CD4-positive, alpha-beta memory T cell (primary cell): ENCODE measurements around the gene TAPBPL. TPM values are rescaled to one million over a fixed set of nuclear protein-coding genes. Genes with fewer than 3 reads are reported as not detected.
"Not testable (repeated sequence)": the region's sequence is repeated elsewhere in the genome, so short reads cannot be mapped to it uniquely, and the experiment has no call there.

Experiments used
- CTCF ChIA-PET: fragments of 350-600 bp; sonication (Branson Sonifier 250); formaldehyde crosslinking; loops from one replicate; lab custom pipeline; 2021; ENCODE audit warnings: inconsistent platforms; ENCODE audit not compliant: partially characterized antibody; lab: Charles Lee
- POLR2A ChIA-PET: fragments of 350-600 bp; sonication (Branson Sonifier 250); formaldehyde crosslinking; loops from one replicate; lab custom pipeline; 2021; ENCODE audit not compliant: partially characterized antibody; lab: Charles Lee
- DNase-seq, 5 donors: peaks; one replicate each; pipeline versions ENCODE4 v3.0.0 to v3.0.0-alpha.2; 2020 to 2022; ENCODE audit warnings: mixed read lengths in 1 of 5
- H3K27ac ChIP-seq: one replicate; pipeline ENCODE4 v1.7.0; 2013; ENCODE audit warnings: low read depth, low read length
- H3K27me3 ChIP-seq: 2 replicates; pipeline ENCODE4 v1.7.0; 2013; ENCODE audit warnings: mild to moderate bottlenecking, low read length, moderate library complexity; ENCODE audit not compliant: insufficient read depth
- H3K36me3 ChIP-seq: 2 replicates; pipeline ENCODE4 v1.7.0; 2013; ENCODE audit warnings: mild to moderate bottlenecking, low read length, moderate library complexity; ENCODE audit not compliant: insufficient read depth
- H3K4me1 ChIP-seq: 2 replicates; pipeline ENCODE4 v1.7.0; 2013; ENCODE audit warnings: mild to moderate bottlenecking, low read length, moderate library complexity; ENCODE audit not compliant: insufficient read depth
- H3K4me3 ChIP-seq, 2 donors: one replicate each; pipeline ENCODE4 v1.7.0; 2013; ENCODE audit warnings: low read length in 2 of 2, mild to moderate bottlenecking in 1 of 2
- H3K9me3 ChIP-seq, 2 donors: one replicate each; pipeline ENCODE4 v1.7.0; 2013; ENCODE audit warnings: low read length in 2 of 2, control low read depth in 1 of 2; ENCODE audit not compliant: control insufficient read depth in 1 of 2
- H3K27ac Mint-ChIP-seq, 7 donors: one replicate each; pipeline ENCODE4 v1.8.0; 2020 to 2021; ENCODE audit warnings: mixed read lengths in 7 of 7, mild to moderate bottlenecking in 6 of 7, inconsistent platforms in 3 of 7, moderate library complexity in 3 of 7
- H3K27me3 Mint-ChIP-seq, 2 donors: one replicate each; pipeline ENCODE4 v1.8.0; 2020 to 2021; ENCODE audit warnings: mixed read lengths in 2 of 2
- H3K36me3 Mint-ChIP-seq, 2 donors: one replicate each; pipeline ENCODE4 v1.8.0; 2020 to 2021; ENCODE audit warnings: mixed read lengths in 2 of 2, inconsistent platforms in 1 of 2, mild to moderate bottlenecking in 1 of 2
- H3K4me1 Mint-ChIP-seq, 4 donors: one replicate each; pipeline ENCODE4 v1.8.0; 2020 to 2021; ENCODE audit warnings: mixed read lengths in 4 of 4, mild to moderate bottlenecking in 1 of 4
- H3K4me3 Mint-ChIP-seq, 8 donors: one replicate each; pipeline ENCODE4 v1.8.0; 2020 to 2021; ENCODE audit warnings: mixed read lengths in 8 of 8, mild to moderate bottlenecking in 7 of 8, moderate library complexity in 6 of 8, inconsistent platforms in 3 of 8
- H3K9me3 Mint-ChIP-seq, 8 donors: one replicate each; pipeline ENCODE4 v1.8.0; 2020 to 2021; ENCODE audit warnings: mixed read lengths in 8 of 8, mild to moderate bottlenecking in 5 of 8, inconsistent platforms in 3 of 8, moderate library complexity in 1 of 8
- intact Hi-C: fragments of 100-400 bp; cut with micrococcal nuclease; formaldehyde crosslinking; loops from one replicate; pipeline ENCODE4 v1.15.1; 2023
- polyA plus RNA-seq, 2 donors: library from polyadenylated mRNA; unstranded; fragments of 300-500 nt; fragmentation: Illumina TruSeq; gene quantifications; one replicate each; pipeline ENCODE4 v1.2.3, GENCODE V29; 2021
- total RNA-seq, 2 experiments: library from RNA; stranded (reverse); gene quantifications; one replicate each; pipeline ENCODE4 v1.2.3, GENCODE V29; 2021

Gene TAPBPL
- total and polyA plus RNA-seq, 4 experiments from 2014 or later = 66.4 to 116 (median 84.6) TPM

DNA sequence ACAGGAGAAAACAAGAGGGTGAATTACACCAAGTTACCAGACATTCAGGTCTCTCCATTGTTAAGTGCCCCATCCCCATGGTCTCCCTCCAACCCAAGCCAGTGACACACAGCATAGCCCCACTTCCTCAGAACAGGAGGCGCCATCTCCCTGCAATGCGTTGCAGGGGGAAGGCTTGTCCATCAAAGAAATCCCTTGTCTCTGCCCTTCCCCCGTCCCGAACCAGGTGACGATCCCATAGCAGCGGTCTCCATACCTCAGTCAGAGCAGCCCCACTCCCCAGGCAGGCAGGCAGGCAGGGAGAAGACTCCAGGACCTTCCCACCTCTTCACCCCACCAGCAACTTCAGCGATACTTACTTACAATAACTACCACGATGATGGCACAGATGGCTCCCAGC, 12.7 kb downstream of the TAPBPL start:
- Mint-ChIP-seq H3K36me3 (peaks cover 40 to 68% of the 10 kb centered on the region in 2 donors), H3K4me1 (peaks cover 73 to 97% (median 88%) of the 10 kb centered on the region in 4 donors), H3K27ac (peak overlapping the region; percentile 90 to 99 (median 98)), H3K27me3 (no peaks in the 10 kb centered on the region), H3K9me3 (no peaks in the 10 kb centered on the region), H3K4me3 (peak overlapping the region; percentile 26 to 89 (median 70))
- no peak overlapping the region for H3K4me3 ChIP-seq
- POLR2A ChIA-PET = interaction anchor here (0.6 to 10.7 kb wide), 10 partner anchors 18 to 130 kb away, joined by 3 to 728 read pairs (median 58); partner anchors contain the start of genes CD27, GAPDH, MRPL51 and NCAPD2
- no peaks in the 10 kb centered on the region for H3K9me3 ChIP-seq
- DNase-seq = no peak
- H3K4me1 ChIP-seq = peaks cover 97% of the 10 kb centered on the region
- peak overlapping the region; percentile 82 for H3K27ac ChIP-seq
- intact Hi-C loops = no loop called here
- CTCF ChIA-PET = interaction anchor here (0.8 to 10.5 kb wide), 30 partner anchors 7 to 141 kb away, joined by 3 to 341 read pairs (median 9); partner anchors contain the start of genes CD27, GAPDH and TAPBPL
- no peaks in the 10 kb centered on the region for H3K27me3 ChIP-seq
- H3K36me3 ChIP-seq = peaks cover 25% of the 10 kb centered on the region

DNA sequence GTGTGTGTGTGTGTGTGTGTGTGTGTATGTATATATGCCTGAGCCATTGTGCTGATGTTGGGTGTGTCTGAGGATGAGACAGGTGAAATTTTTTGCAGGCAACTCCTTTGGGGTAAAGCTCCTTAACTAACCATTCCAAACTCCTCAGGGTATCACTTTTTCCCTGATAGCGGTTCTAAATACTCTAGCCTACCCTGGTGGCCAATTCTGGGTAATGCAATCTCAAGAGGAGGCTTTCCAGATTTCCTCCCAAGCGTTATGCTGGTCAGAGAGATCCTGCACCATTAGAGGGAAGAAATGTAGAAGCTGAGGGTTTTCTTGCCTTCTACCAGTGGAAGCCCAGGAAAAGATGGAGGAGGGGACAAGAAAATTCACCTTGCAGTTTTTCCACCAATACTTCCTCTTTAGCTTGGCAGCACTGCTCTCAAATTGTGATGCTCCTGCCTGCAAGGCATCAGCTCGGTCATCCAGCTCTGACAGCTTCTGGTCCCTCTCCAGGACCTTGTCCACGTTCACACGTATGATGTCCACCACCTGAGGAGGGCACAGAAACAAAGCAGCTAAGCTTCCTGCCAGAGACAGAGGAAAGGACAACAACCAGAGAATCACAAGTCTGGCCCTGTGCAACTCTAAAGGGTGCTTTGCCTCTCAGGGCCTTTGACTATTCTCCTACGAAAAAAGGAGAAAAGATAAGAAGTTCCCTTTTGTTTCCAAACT, 13.8 kb downstream of the TAPBPL start:
- ChIA-PET POLR2A (interaction anchor here (0.6 to 10.7 kb wide), 17 partner anchors 9 to 451 kb away, joined by 3 to 728 read pairs (median 5); partner anchors contain the start of genes CD27, GAPDH, MRPL51 and NCAPD2), CTCF (interaction anchor here (0.6 to 10.5 kb wide), 47 partner anchors 9 to 348 kb away, joined by 3 to 341 read pairs (median 5); partner anchors contain the start of genes CD27, GAPDH, MRPL51 and TAPBPL)
- Mint-ChIP-seq H3K4me1 (peaks cover 74 to 92% (median 87%) of the 10 kb centered on the region in 4 donors), H3K27me3 (no peaks in the 10 kb centered on the region), H3K4me3 (peak overlapping the region; percentile 26 to 79 (median 66)), H3K36me3 (peaks cover 40 to 70% of the 10 kb centered on the region in 2 donors), H3K9me3 (no peaks in the 10 kb centered on the region), H3K27ac (peak overlapping the region; percentile 90 to 97 (median 95))
- no peak overlapping the region for H3K4me3 ChIP-seq
- peaks cover 25% of the 10 kb centered on the region for H3K36me3 ChIP-seq
- H3K9me3 ChIP-seq = no peaks in the 10 kb centered on the region
- H3K4me1 ChIP-seq = peaks cover 88% of the 10 kb centered on the region
- intact Hi-C loops = loop anchor here (1.0 kb wide), 3 partner anchors 19 to 142 kb away; no protein-coding TSS in a partner anchor
- peak overlapping the region; percentile 10 for H3K27ac ChIP-seq
- no peaks in the 10 kb centered on the region for H3K27me3 ChIP-seq
- peak; percentile 56 to 67 (median 59) for DNase-seq

DNA sequence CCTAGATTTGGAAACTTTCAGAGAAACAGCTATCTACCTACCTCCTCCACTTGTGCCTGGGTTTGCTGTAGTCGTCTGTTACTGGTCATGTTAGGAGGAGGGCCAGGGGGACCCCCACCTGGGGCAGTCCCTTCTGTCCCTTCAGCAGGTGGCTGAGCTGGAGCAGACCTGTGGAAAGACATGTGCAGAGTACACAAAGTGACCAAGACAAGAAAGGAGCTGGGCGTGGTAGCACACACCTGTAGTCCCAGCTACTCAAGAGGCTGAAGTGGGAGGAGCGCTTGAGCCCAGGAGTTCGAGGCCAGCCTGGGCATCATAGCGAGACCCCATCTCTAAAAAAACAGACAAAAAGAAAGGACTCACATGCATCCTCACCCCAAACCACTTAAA, 14.3 kb downstream of the TAPBPL start:
- Histone ChIP-seq H3K27me3 (no peaks in the 10 kb centered on the region), H3K9me3 (no peaks in the 10 kb centered on the region), H3K4me1 (peaks cover 85% of the 10 kb centered on the region), H3K4me3 (no peak overlapping the region), H3K36me3 (peaks cover 25% of the 10 kb centered on the region), H3K27ac (peak overlapping the region; percentile 10)
- CTCF ChIA-PET = interaction anchor here (0.6 to 10.5 kb wide), 41 partner anchors 9 to 347 kb away, joined by 3 to 341 read pairs (median 6); partner anchors contain the start of genes CD27, GAPDH, MRPL51 and TAPBPL
- no peaks in the 10 kb centered on the region for H3K27me3 Mint-ChIP-seq
- peaks cover 70 to 92% (median 84%) of the 10 kb centered on the region in 4 donors for H3K4me1 Mint-ChIP-seq
- no peak for DNase-seq
- H3K4me3 Mint-ChIP-seq = peak overlapping the region in 3 of 8 donors; percentile 4 to 91 (median 10)
- peak overlapping the region; percentile 34 to 97 (median 87) for H3K27ac Mint-ChIP-seq
- no peaks in the 10 kb centered on the region for H3K9me3 Mint-ChIP-seq
- POLR2A ChIA-PET = interaction anchor here (1.0 to 10.7 kb wide), 13 partner anchors 9 to 143 kb away, joined by 3 to 728 read pairs (median 12); partner anchors contain the start of genes CD27, GAPDH, MRPL51 and NCAPD2
- intact Hi-C loops = no loop called here
- H3K36me3 Mint-ChIP-seq = peaks cover 34 to 66% of the 10 kb centered on the region in 2 donors

DNA sequence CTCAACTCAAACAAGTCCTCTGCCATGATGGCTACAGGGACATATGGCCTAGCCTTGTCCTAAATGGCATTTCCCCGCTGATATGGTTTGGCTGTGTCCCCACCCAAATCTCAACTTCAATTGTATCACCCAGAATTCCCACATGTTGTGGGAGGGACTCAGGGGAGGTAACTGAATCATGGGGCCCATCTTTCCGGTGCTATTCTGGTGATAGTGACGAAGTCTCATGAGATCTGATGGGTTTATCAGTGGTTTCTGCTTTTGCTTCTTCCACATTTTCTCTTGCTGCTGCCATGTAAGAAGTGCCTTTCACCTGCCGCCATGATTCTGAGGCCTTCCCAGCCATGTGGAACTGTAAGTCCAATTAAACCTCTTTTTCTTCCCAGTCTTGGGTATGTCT, 14.9 kb downstream of the TAPBPL start:
- H3K9me3 Mint-ChIP-seq, H3K9me3 ChIP-seq, intact Hi-C loops, DNase-seq, H3K27me3 Mint-ChIP-seq, H3K27me3 ChIP-seq, H3K27ac ChIP-seq, H3K4me3 ChIP-seq: not testable (repeated sequence)
- H3K36me3 ChIP-seq = peaks cover 25% of the 10 kb centered on the region
- POLR2A ChIA-PET = interaction anchor here (1.3 to 10.7 kb wide), 10 partner anchors 8 to 143 kb away, joined by 4 to 728 read pairs (median 45); partner anchors contain the start of genes CD27, GAPDH, MRPL51 and NCAPD2
- H3K36me3 Mint-ChIP-seq = peaks cover 34 to 62% of the 10 kb centered on the region in 2 donors
- peak overlapping the region in 4 of 8 donors; percentile 9 to 91 (median 40) for H3K4me3 Mint-ChIP-seq
- CTCF ChIA-PET = interaction anchor here (1.0 to 10.5 kb wide), 18 partner anchors 18 to 144 kb away, joined by 3 to 341 read pairs (median 14); partner anchors contain the start of genes CD27, GAPDH and TAPBPL
- H3K4me1 Mint-ChIP-seq = peaks cover 67 to 90% (median 82%) of the 10 kb centered on the region in 4 donors
- H3K27ac Mint-ChIP-seq = peak overlapping the region; percentile 34 to 94 (median 80)
- peaks cover 83% of the 10 kb centered on the region for H3K4me1 ChIP-seq

DNA sequence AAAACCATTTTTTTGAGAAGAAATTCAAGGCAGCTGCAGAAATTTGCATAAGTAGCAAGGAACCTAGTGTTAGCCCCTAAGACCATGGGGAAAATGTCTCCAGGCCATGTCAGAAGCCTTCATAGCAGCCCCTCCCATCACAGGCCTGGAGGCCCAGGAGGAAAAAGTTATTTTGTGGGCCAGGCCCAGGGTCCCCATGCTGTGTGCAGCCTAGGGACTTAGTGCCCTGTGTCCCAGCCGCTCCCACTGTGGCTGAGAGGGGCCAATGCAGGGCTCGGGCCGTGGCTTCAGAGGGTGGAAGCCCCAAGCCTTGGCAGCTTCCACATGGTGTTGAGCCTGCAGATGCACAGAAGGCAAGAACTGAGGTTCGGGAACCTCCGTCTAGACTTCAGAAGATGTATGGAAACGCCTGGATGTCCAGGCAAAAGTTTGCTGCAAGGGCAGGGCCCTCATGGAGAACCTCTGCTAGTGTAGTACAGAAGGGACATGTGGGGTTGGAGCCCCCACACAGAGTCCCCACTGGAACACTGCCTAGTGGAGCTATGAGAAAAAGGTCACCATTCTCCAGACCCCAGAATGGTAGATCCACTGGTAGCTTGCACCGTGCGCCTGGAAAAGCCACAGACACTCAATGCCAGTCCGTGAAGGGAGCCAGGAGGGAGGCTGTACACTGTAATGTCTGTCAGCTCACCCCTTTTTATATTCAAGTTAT, 15.9 kb downstream of the TAPBPL start:
- H3K4me1 ChIP-seq = peaks cover 74% of the 10 kb centered on the region
- H3K27me3 Mint-ChIP-seq, H3K9me3 Mint-ChIP-seq, H3K4me3 ChIP-seq, DNase-seq, H3K9me3 ChIP-seq, H3K27me3 ChIP-seq, H3K27ac ChIP-seq, intact Hi-C loops: not testable (repeated sequence)
- H3K4me1 Mint-ChIP-seq = peaks cover 58 to 80% (median 74%) of the 10 kb centered on the region in 4 donors
- H3K36me3 Mint-ChIP-seq = peaks cover 31 to 54% of the 10 kb centered on the region in 2 donors
- H3K4me3 Mint-ChIP-seq = peak overlapping the region; percentile 49 to 97 (median 92)
- H3K27ac Mint-ChIP-seq = peak overlapping the region; percentile 29 to 97 (median 90)
- CTCF ChIA-PET = interaction anchor here (0.6 to 5.2 kb wide), 6 partner anchors 23 to 190 kb away, joined by 3 to 84 read pairs (median 3); partner anchors contain the start of gene GAPDH
- POLR2A ChIA-PET = interaction anchor here (0.7 to 4.4 kb wide), 6 partner anchors 9 to 69 kb away, joined by 3 to 237 read pairs (median 4); partner anchors contain the start of genes CD27, GAPDH and TAPBPL
- peaks cover 25% of the 10 kb centered on the region for H3K36me3 ChIP-seq

DNA sequence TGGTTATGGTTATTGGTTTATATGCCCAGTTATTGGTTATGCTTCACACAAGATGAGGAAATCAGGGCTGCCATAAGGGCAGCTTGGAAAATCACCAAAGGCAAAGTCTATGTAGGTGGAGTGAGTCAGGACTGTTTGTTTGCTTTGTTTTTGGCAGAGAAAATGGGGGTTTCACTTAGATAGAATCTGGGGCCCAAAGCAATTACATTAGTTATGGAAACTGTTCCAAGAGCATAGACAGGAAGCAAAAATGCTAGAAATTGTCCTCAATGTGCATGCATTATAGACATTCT, 16.4 kb downstream of the TAPBPL start:
- Histone ChIP-seq H3K27me3 (no peaks in the 10 kb centered on the region), H3K9me3 (no peaks in the 10 kb centered on the region), H3K36me3 (peaks cover 25% of the 10 kb centered on the region), H3K4me3 (peak overlapping the region in 1 of 2 donors; percentile 76), H3K4me1 (peaks cover 69% of the 10 kb centered on the region), H3K27ac (no peak overlapping the region)
- no peak for DNase-seq
- no peaks in the 10 kb centered on the region for H3K9me3 Mint-ChIP-seq
- intact Hi-C loops = no loop called here
- ChIA-PET POLR2A (interaction anchor here (0.7 to 4.4 kb wide), 7 partner anchors 10 to 68 kb away, joined by 3 to 237 read pairs (median 4); partner anchors contain the start of genes CD27, GAPDH and TAPBPL), CTCF (interaction anchor here (0.6 to 5.2 kb wide), 5 partner anchors 23 to 190 kb away, joined by 3 to 84 read pairs (median 3); partner anchors contain the start of gene GAPDH)
- H3K4me1 Mint-ChIP-seq = peaks cover 53 to 75% (median 69%) of the 10 kb centered on the region in 4 donors
- H3K27me3 Mint-ChIP-seq = no peaks in the 10 kb centered on the region
- H3K36me3 Mint-ChIP-seq = peaks cover 30 to 49% of the 10 kb centered on the region in 2 donors
- peak overlapping the region; percentile 86 to 97 (median 92) for H3K4me3 Mint-ChIP-seq
- H3K27ac Mint-ChIP-seq = peak overlapping the region; percentile 25 to 97 (median 90)
